ENCODE measurements around the gene EIF4E2.

Gene EIF4E2

GRCh38 chr2:232539298-232540231 is 10.9 kb upstream of the EIF4E2 start, which contains the start of gene CHRNG:
CHRNG (plus strand) TSS chr2:232539692; CDS start chr2:232539748, 56 bp downstream.
- no peak for DNase-seq

DNA sequence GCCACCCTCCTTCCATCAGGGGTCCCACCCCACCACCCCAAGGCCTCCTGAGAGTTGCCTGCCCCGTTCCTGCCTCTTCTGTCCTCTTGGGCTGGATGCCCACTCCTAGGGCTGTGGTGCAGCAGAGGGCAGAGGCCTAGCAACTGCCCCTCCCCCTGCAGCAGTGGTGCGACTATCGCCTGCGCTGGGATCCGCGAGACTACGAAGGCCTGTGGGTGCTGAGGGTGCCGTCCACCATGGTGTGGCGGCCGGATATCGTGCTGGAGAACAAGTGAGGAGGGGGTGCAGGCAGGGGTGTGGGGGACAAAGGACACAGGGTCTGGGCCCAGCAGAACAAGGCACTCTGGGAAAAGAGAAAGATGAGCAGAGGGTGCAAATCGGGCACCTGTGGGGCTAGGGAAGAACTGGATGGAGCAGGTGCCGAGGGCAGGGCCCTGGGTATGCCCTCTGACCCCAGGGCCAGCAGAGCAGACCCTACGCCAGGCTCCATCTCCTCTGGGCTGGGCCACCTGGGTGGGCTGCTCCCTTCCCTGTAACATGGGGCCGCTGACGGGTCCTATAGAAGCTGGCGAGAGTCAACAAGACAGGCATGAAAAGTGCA is 9.9 kb upstream of the EIF4E2 start:
- DNase-seq: no peak

DNA sequence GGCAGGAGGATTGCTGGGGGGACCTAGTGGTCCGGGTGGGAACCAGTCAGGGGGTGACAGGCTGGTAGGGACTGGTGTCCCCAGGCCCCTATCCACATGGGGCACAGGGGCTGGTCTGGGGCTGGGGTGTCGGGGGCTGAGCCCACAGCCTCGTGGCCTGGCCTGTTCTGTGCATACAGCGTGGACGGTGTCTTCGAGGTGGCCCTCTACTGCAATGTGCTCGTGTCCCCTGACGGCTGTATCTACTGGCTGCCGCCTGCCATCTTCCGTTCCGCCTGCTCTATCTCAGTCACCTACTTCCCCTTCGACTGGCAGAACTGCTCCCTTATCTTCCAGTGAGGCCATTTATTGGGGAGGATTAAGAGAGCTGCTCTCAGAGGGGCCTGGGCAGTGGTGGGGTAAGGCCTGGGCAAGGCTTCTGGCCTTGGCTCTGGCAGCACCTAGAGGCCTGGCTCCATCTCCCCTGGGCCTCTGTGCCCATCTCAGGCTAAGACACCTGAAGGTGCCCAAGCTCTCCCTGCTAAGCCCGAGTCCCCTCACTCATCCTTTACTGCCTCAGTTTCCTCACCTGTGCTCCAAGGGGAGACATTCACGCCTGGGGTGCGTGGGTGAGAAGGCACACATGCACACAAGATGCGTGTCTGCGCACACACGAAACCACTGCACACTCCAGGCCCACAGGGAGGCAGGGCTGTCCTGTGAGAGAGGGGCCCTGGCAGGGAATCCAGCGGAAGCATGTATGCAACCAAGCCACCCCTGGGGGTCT is 9.1 kb upstream of the EIF4E2 start:
- no peak for DNase-seq

DNA sequence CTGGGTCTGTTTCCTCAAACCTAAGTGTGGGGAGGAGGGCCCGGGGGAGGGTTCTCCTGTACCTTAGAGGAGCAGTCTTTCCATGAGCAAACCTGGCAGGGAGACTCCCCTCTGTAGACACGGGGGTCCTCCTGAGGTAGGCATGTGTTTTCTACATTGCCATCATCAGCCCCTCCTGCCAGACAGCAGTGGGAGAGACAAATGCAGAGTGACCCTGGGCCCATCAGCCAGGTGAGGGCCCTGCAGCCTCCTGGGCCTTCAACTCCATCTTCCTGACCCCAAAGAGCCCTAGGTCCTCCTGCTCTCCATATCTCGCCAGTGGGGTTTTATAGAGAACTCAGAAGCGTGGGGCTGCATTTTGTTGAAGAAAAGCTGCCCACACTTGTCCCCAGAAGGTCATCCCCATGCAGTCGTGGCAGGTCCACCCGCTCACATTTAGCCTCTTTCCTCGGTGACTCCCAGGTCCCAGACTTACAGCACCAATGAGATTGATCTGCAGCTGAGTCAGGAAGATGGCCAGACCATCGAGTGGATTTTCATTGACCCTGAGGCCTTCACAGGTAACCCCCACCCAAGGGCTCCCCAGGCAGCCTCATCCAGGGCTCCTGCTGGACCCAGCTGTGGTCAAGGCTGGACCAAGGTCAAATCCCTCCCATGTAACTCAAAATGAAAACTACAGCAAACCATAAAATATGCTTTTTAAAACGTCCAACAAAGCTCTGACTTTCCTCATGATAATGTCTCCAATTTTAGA is 8.4 kb upstream of the EIF4E2 start:
- DNase-seq: no peak

- no peak for DNase-seq
Observed at GRCh38 chr2:232542715-232543467, 7.6 kb upstream of the EIF4E2 start.

DNA sequence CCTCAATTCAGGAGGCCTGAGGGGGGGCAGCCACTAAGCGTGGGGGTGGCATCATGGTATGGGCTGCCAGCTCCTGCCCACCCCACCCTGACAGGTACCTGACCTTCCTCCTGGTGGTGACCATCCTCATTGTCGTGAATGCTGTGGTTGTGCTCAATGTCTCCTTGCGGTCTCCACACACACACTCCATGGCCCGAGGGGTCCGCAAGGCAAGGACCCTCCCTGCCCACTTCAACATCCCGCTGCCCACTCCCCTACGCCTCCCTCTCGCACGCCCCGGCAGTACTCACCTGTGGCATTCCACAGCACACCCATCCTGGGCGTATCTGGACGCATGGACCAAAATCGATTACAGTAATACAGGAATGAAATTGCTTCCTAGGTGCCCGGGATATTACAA is 7.0 kb upstream of the EIF4E2 start:
- no peak for DNase-seq

DNA sequence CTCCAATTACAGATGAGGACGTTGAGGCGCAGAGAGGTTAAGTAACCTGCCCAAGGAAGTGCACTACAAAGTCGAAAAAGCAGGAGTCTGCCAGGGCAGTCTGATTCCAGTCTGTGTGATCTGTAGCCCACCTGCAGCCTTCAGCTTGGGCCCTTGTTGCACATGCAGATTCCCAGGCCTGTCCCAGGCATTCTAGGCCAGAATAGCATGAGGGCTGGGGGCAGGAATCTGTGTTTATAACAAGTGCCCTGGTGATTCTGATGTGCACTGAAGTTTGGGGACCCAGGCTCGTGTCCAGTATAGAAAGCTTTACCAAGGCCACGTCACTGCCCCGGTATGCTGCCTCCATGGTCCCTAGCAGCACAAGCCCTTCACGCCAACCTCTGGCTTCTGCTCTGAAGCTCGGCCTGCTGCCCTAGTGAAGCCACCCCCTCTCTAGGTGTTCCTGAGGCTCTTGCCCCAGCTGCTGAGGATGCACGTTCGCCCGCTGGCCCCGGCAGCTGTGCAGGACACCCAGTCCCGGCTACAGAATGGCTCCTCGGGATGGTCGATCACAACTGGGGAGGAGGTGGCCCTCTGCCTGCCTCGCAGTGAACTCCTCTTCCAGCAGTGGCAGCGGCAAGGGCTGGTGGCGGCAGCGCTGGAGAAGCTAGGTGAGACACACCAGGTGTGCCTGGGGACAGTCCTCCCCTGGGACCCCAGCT is 6.4 kb upstream of the EIF4E2 start:
- no peak for DNase-seq

GRCh38 chr2:232544674-232545073 is 5.8 kb upstream of the EIF4E2 start:
- DNase-seq: no peak

- DNase-seq: no peak
Observed at GRCh38 chr2:232545511-232546375, 4.7 kb upstream of the EIF4E2 start.

GRCh38 chr2:232547991-232548390 is 2.5 kb upstream of the EIF4E2 start:
- DNase-seq: no peak

- no peak for DNase-seq
Observed at GRCh38 chr2:232549655-232550353, 685 bp upstream of the EIF4E2 start.

- no peak for DNase-seq
Observed at GRCh38 chr2:232551250-232551638, 755 bp downstream of the EIF4E2 start.

GRCh38 chr2:232551776-232552175 is 1.3 kb downstream of the EIF4E2 start:
- no peak for DNase-seq

DNA sequence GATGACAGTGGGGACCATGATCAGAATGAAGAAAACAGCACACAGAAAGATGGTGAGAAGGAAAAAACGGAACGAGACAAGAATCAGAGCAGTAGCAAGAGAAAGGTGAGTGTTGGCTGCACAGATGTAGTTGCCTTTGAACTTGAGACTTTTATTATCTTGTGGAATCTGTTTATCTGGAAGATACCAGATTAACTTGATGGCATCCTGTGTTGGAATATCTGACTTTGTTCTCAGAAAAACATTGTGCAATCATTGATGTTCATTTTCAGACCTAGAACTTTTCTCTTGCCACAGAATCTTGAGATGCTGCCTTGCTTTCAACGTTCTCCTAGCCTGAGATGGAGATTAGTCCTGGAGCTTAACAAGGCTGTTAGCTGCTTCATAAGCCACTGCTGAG is 5.9 kb downstream of the EIF4E2 start:
- DNase-seq: no peak

DNA sequence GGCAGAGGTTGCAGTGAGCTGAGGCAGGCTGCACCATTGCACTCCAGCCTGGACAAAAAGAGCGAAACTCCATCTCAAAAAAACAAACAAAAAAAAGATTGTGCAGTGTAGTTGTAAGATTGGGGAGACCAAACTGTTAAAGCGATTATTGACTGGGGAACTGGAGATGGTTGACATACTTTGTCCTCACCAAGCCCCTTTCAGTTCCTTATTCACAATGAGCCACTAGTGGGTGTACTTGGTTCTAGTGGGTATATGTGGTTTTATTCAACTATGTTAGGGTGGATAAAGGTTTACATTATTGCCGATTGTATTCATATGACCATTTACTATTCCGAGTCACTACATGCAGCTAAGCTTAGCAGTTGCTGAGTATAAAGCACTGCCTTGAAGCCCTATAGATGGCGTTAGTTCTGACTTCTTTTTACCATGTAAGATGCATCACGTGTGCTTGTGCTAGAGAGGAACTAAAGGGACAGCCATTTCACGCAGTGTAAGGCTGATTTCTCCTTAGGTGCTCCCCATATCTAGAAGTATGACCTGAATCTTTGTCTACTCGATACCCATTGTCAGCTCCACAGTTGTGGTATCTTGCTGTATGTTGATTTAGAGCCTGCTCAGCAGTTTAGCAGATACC is 12.1 kb downstream of the EIF4E2 start:
- no peak for DNase-seq

DNA sequence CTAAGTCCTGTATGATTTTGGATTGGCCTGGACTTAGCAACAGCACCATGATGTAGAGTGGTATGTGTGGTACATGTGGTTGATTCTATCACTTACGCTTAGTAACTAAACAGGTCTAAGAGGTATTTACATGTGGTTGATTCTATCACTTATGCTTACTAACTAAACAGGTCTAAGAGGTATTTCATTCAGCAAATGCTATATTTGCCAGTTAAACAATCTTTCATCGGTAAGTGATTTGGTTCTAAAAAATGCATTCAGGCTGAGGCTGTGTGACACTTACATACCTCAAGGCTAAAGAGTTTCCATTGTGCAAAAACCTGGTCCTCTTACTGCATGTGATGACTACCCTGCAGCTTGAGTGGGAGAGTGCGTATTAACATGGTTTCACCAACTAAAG is 13.1 kb downstream of the EIF4E2 start:
- no peak for DNase-seq

GRCh38 chr2:232567721-232568120 is 17.2 kb downstream of the EIF4E2 start:
- DNase-seq: no peak

DNA sequence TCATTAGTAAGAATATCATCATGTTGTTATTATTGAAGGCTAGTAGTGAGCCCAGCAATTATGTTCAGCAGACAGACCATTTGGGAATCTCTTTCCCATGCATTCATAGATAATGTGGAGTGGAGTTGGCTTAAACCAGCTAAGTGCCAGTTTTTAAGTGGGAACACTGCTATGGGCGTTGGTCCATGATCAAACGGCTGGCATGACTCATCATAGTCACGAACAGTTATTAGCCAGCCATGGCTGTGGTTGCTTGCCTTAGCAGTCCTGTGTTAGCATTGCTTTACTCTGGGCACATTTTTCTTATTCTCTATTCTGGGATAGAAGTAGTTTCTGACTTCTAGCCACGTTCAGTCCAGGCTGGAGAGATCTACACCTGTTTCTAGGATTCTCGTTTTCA is 17.7 kb downstream of the EIF4E2 start:
- no peak for DNase-seq

DNA sequence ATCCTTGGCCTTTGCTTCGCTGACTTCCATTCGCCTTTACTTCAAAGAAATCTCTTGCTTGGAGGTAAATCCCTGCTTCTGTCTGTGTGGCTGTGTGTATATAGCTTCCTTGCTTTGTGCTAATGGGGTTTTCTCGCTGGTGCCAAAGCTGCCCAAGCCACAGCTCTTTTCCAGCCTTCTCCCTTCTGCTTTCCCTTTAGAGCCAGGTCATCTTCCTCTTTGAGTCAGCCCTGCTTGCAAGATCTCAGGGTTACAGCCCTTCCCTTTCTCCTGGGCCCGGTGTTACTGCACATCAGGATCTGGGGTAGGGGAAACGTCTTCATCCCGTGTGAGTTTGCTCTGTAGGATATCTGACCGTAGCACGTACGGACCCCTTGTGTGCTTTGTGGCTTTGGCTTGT is 19.1 kb downstream of the EIF4E2 start:
- no peak for DNase-seq

All from central memory CD4-positive, alpha-beta T cell (primary cell).